Tibial nerve (tissue), 4 donors: ENCODE results near the gene MYADM.

Experiments used
- EP300 ChIP-seq, 2 donors: sonication (generic); formaldehyde crosslinking; IDR thresholded peaks; one replicate each; pipeline ENCODE4 v1.6.1; 2017; ENCODE audit warnings: antibody characterized with exemption in 2 of 2, mild to moderate bottlenecking in 1 of 2
- TF ChIP-seq, protein P1 (sequence below), 5 experiments: fragments of 200-600 bp in 3 of 5; fragments of 450-650 bp in 2 of 5; sonication (generic) in 3 of 5; IDR thresholded peaks; one replicate each; pipeline ENCODE4 v1.5.1; 2016 to 2019; ENCODE audit warnings: antibody characterized with exemption in 5 of 5, mild to moderate bottlenecking in 3 of 5, moderate library complexity in 2 of 5

DNA sequence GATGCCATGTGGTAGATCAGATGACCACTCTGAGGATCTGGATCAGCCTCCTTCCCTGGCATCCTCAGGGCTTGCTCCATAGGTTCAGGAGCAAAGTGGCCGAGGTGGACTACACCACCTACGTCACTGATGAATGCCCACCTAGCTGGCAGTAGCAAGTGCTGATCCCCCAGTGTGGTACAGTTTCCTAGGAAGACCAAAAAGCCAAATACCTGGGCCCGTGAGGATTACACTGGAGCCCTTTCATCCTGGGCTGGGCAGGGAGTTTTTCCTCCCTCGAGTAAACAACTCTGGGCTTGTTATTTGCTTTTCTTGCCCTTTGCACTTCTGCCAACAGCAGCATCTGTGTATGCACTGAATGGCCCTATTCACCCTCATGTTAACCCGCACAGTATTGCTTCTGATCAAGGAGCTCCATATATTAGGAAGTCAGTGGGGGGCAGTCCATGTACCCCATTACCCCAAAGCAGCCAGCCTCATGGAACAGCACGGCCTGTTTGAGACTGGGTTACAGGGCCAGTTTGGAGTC lies 3.3 kb upstream of the MYADM start:
- TF ChIP-seq, protein P1, sequence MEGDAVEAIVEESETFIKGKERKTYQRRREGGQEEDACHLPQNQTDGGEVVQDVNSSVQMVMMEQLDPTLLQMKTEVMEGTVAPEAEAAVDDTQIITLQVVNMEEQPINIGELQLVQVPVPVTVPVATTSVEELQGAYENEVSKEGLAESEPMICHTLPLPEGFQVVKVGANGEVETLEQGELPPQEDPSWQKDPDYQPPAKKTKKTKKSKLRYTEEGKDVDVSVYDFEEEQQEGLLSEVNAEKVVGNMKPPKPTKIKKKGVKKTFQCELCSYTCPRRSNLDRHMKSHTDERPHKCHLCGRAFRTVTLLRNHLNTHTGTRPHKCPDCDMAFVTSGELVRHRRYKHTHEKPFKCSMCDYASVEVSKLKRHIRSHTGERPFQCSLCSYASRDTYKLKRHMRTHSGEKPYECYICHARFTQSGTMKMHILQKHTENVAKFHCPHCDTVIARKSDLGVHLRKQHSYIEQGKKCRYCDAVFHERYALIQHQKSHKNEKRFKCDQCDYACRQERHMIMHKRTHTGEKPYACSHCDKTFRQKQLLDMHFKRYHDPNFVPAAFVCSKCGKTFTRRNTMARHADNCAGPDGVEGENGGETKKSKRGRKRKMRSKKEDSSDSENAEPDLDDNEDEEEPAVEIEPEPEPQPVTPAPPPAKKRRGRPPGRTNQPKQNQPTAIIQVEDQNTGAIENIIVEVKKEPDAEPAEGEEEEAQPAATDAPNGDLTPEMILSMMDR (IDR thresholded peaks at IDR 0.05): no peak
- TF ChIP-seq EP300 (IDR thresholded peaks at IDR 0.05): no peak
